Stomach (tissue), 9 donors: Measurements from ENCODE around the gene DDX27. TPM values are rescaled to one million over a fixed set of nuclear protein-coding genes. Genes with fewer than 3 reads are reported as not detected.
A peak's percentile ranks its signal among the peaks of the same experiment; 100 is the strongest.

Experiments
- DNase-seq, 2 donors: peaks; one replicate each; pipeline versions ENCODE4 v3.0.0 to v3.0.0-alpha.2; 2013 to 2019
- H3K27ac ChIP-seq, 5 donors: fragments of 200-600 bp in 4 of 5; sonication (generic) in 4 of 5; one replicate each; pipeline ENCODE4 v1.5.1; 2013 to 2019; ENCODE audit warnings: mild to moderate bottlenecking in 1 of 5, moderate library complexity in 1 of 5
- H3K27me3 ChIP-seq, 3 donors: fragments of 200-600 bp; sonication (generic); one replicate each; pipeline ENCODE4 v1.5.1; 2017 to 2019; ENCODE audit warnings: mixed run types in 1 of 3
- H3K36me3 ChIP-seq, 4 donors: fragments of 200-600 bp; sonication (generic); 1 replicate in 3 of 4; 2 replicates in 1 of 4; pipeline ENCODE4 v1.5.1; 2016 to 2019
- H3K4me1 ChIP-seq, 4 donors: fragments of 200-600 bp; sonication (generic); one replicate each; pipeline ENCODE4 v1.5.1; 2016 to 2019
- H3K4me3 ChIP-seq, 4 donors: fragments of 200-600 bp; sonication (generic) in 3 of 4; one replicate each; pipeline ENCODE4 v1.5.1; 2016 to 2019; ENCODE audit warnings: mild to moderate bottlenecking in 1 of 4
- H3K9me3 ChIP-seq, 4 donors: fragments of 200-600 bp; sonication (generic); one replicate each; pipeline ENCODE4 v1.5.1; 2016 to 2019
- CTCF ChIP-seq, 7 experiments: fragments of 450-650 bp in 4 of 7; fragments of 200-600 bp in 3 of 7; sonication (generic) in 3 of 7; IDR thresholded peaks; one replicate each; pipeline ENCODE4 v1.5.1; 2016 to 2019; ENCODE audit warnings: antibody characterized with exemption in 7 of 7, control low read depth in 2 of 7, mild to moderate bottlenecking in 1 of 7
- EP300 ChIP-seq: sonication (generic); formaldehyde crosslinking; IDR thresholded peaks from one replicate; pipeline ENCODE4 v1.6.1; 2017; ENCODE audit warnings: antibody characterized with exemption
- POLR2A ChIP-seq, 4 donors: fragments of 450-650 bp; IDR thresholded peaks; one replicate each; pipeline ENCODE4 v1.6.1; 2016; ENCODE audit warnings: antibody characterized with exemption in 4 of 4, control low read depth in 2 of 4, mild to moderate bottlenecking in 1 of 4, moderate library complexity in 1 of 4
- POLR2AphosphoS5 ChIP-seq, 3 donors: sonication (generic); formaldehyde crosslinking; IDR thresholded peaks; one replicate each; pipeline ENCODE4 v1.6.1; 2016; ENCODE audit warnings: antibody characterized with exemption in 3 of 3
- WGBS, 5 donors: extraction: QIAGEN DNeasy Blood & Tissue Kit in 3 of 5; methylation state at CpG; one replicate each; pipeline versions ENCODE4 v1.1.5 to v1.1.7; 2013 to 2018; 5-methylcytosine and 5-hydroxymethylcytosine counted together
- intact Hi-C: fragments of 100-400 bp; cut with DNase I; formaldehyde crosslinking; loops from one replicate; pipeline ENCODE4 v1.15.1; 2023; ENCODE audit warnings: low total_unique reads
- polyA plus RNA-seq, 3 donors: library from polyadenylated mRNA; stranded (reverse); fragments of 200-250 nt; gene quantifications; one replicate each; pipeline ENCODE4 v1.2.3, GENCODE V29; 2013
- total RNA-seq, 5 donors: library from RNA; depleted of rRNA; stranded (reverse); fragments of >200 nt; gene quantifications; one replicate each; pipeline versions ENCODE4 v1.1.0 to v1.2.3, GENCODE V29; 2014 to 2016
- donor health status: healthy with polysubstance abuse.
- donor health status: Bipolar disorder and iron deficiency.
- donor health status: healthy.

DDX27 gene
- total and polyA plus RNA-seq, 8 donors = 11.7 to 38.2 (median 21.4) TPM

- TF ChIP-seq EP300 (no peak), POLR2AphosphoS5 (IDR thresholded peaks at IDR 0.05) (peak in 1 of 3 donors; percentile 19), POLR2A (IDR thresholded peaks at IDR 0.05) (no peak), CTCF (IDR thresholded peaks at IDR 0.05) (no peak)
- peaks cover 20 to 59% (median 37%) of the 10 kb centered on the region in 4 donors for H3K9me3 ChIP-seq
- H3K36me3 ChIP-seq = peaks cover 86 to 100% (median 100%) of the 10 kb centered on the region in 4 donors
- peaks cover 28 to 72% (median 39%) of the 10 kb centered on the region in 4 donors for H3K4me1 ChIP-seq
- peak overlapping the region in 2 of 5 donors; percentile 70 to 72 for H3K27ac ChIP-seq
- peak in 1 of 2 donors; percentile 63 for DNase-seq
- H3K27me3 ChIP-seq = no peaks in the 10 kb centered on the region
- intact Hi-C loops = no loop called here
- H3K4me3 ChIP-seq = peak overlapping the region in 1 of 4 donors; percentile 87
- WGBS, 5 donors = 81 to 88% (median 86%) methylated on average over 16 of the region's 16 CpGs
These were observed 67.7 kb downstream of the DDX27 start for GRCh38 chr20:49286689-49287551.

GRCh38 chr20:49287555-49288249, 68.5 kb downstream of the DDX27 start:
- intact Hi-C loops = no loop called here
- Histone ChIP-seq H3K36me3 (peaks cover 78 to 100% (median 100%) of the 10 kb centered on the region in 4 donors), H3K4me3 (no peak overlapping the region), H3K4me1 (peaks cover 20 to 64% (median 32%) of the 10 kb centered on the region in 4 donors), H3K9me3 (peaks cover 20 to 51% (median 34%) of the 10 kb centered on the region in 4 donors), H3K27ac (peak overlapping the region in 4 of 5 donors; percentile 63 to 72 (median 68)), H3K27me3 (no peaks in the 10 kb centered on the region)
- no peak for TF ChIP-seq CTCF (IDR thresholded peaks at IDR 0.05)
- no peak for DNase-seq

- WGBS, 5 donors = 64 to 78% (median 72%) methylated on average over 2 of the region's 2 CpGs
These were observed 69.1 kb downstream of the DDX27 start for GRCh38 chr20:49288250-49288751.

More at GRCh38 chr20:49288250-49288751, 69.1 kb downstream of the DDX27 start:
- H3K27me3 ChIP-seq = no peaks in the 10 kb centered on the region
- H3K4me1 ChIP-seq = peaks cover 14 to 58% (median 26%) of the 10 kb centered on the region in 4 donors
- H3K36me3 ChIP-seq = peaks cover 72 to 100% (median 95%) of the 10 kb centered on the region in 4 donors
- peaks cover 20 to 45% (median 30%) of the 10 kb centered on the region in 4 donors for H3K9me3 ChIP-seq
- no peak for TF ChIP-seq CTCF (IDR thresholded peaks at IDR 0.05)
- peak in 1 of 3 donors; percentile 3 for TF ChIP-seq POLR2AphosphoS5 (IDR thresholded peaks at IDR 0.05)
- no peak for TF ChIP-seq EP300
- no peak for TF ChIP-seq POLR2A (IDR thresholded peaks at IDR 0.05)
- peak overlapping the region in 1 of 4 donors; percentile 9 for H3K4me3 ChIP-seq
- intact Hi-C loops = no loop called here
- no peak for DNase-seq
- peak overlapping the region; percentile 52 to 72 (median 65) for H3K27ac ChIP-seq
